ENCODE results near the gene CGREF1.
"Not testable (repeated sequence)": the region's sequence is repeated elsewhere in the genome, so short reads cannot be mapped to it uniquely, and the experiment has no call there.

DNA sequence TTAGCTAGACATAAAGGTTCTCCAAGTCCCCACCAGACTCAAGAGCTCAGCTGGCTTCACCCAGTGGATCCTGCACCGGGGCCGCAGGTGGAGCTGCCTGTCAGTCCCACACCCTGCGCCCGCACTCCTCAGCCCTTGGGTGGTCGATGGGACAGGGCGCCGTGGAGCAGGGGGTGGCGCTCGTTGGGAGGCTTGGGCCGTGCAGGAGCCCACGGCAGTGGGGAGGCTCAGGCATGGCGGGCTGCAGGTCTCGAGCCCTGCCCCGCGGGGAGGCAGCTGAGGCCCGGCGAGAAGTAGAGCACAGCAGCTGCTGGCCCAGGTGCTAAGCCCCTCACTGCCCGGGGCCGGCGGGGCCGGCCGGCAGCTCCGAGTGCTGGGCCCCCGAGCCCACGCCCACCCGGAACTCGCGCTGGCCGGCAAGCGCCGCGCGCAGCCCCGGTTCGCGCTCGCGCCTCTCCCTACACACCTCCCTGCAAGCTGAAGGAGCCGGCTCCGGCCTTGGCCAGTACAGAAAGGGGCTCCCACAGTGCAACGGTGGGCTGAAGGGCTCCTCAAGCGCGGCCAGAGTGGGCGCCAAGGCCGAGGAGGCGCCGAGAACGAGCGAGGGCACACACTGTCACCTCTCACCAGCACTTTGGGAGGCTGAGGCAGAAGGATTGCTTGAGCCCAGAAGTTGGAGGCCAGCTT is 7.4 kb downstream of the CGREF1 start:
- not testable (repeated sequence) for TF ChIP-seq POLR2A (IDR thresholded peaks at IDR 0.05)
- TF ChIP-seq, protein P1, sequence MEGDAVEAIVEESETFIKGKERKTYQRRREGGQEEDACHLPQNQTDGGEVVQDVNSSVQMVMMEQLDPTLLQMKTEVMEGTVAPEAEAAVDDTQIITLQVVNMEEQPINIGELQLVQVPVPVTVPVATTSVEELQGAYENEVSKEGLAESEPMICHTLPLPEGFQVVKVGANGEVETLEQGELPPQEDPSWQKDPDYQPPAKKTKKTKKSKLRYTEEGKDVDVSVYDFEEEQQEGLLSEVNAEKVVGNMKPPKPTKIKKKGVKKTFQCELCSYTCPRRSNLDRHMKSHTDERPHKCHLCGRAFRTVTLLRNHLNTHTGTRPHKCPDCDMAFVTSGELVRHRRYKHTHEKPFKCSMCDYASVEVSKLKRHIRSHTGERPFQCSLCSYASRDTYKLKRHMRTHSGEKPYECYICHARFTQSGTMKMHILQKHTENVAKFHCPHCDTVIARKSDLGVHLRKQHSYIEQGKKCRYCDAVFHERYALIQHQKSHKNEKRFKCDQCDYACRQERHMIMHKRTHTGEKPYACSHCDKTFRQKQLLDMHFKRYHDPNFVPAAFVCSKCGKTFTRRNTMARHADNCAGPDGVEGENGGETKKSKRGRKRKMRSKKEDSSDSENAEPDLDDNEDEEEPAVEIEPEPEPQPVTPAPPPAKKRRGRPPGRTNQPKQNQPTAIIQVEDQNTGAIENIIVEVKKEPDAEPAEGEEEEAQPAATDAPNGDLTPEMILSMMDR (IDR thresholded peaks at IDR 0.05), result not testable (repeated sequence)

All from body of pancreas (tissue), 4 donors.